K562 (cell line): ENCODE data around the gene YWHAB. TPM values are rescaled to one million over a fixed set of nuclear protein-coding genes. Genes with fewer than 3 reads are reported as not detected.
A peak's percentile ranks its signal among the peaks of the same experiment; 100 is the strongest.

Experiments used
- ATAC-seq: fragments of 200-7000 bp; cut with Tn5 transposase; 3 replicates; pipeline ENCODE4 v1.9.1; 2020; ENCODE audit warnings: moderate library complexity
- BruUV-seq: library from RNA; stranded (reverse); fragments of 400-500 nt; replicated peaks from 2 replicates; lab custom pipeline; 2021; lab: Mats Ljungman, UMichigan
- CTCF ChIA-PET: fragments of 300-600 bp; formaldehyde crosslinking; extraction: SDS; loops from one replicate; lab custom pipeline; 2021; ENCODE audit warnings: low intra/inter-chr PET ratio; lab: Yijun Ruan, JAX
- POLR2A ChIA-PET: fragments of 300-600, 350-650 bp; sonication (Branson Sonifier 250); formaldehyde crosslinking; extraction: SDS; loops from one replicate; lab custom pipeline; 2021; ENCODE audit warnings: antibody characterized with exemption, inconsistent platforms; lab: Yijun Ruan, JAX
- DNase-seq, 4 experiments: peaks; one replicate each; pipeline versions ENCODE4 v3.0.0 to v3.0.0-alpha.2; 2011 to 2018; ENCODE audit warnings: low spot score in 3 of 4, mixed read lengths in 3 of 4; ENCODE audit errors: extremely low read depth in 1 of 4
- FAIRE-seq: peaks from 2 replicates; lab custom pipeline; 2011; peaks lifted over from hg19 to GRCh38; lab: Jason Lieb, UNC
- H2AFZ ChIP-seq: 2 replicates; pipeline ENCODE4 v1.6.0; 2011; ENCODE audit warnings: low read depth, low read length, control low read depth, inconsistent platforms
- H3K27ac ChIP-seq: fragments of 200-600 bp; 3 replicates; pipeline ENCODE4 v1.8.0; 2011; ENCODE audit warnings: low read depth, mild to moderate bottlenecking, control low read depth, inconsistent platforms, low read length, moderate library complexity, mixed read lengths; ENCODE audit errors: extremely low read depth
- H3K27me3 ChIP-seq, 2 experiments: fragments of 300-600 bp in 1 of 2; 2 replicates in 1 of 2; 3 replicates in 1 of 2; pipeline versions ENCODE4 v1.6.0 to v1.8.0; 2011; ENCODE audit warnings: inconsistent platforms in 2 of 2, low read length in 2 of 2, mild to moderate bottlenecking in 1 of 2, mixed read lengths in 1 of 2, moderate library complexity in 1 of 2; ENCODE audit not compliant: control insufficient read depth in 2 of 2, insufficient read depth in 2 of 2
- H3K36me3 ChIP-seq: fragments of 300-600 bp; 3 replicates; pipeline ENCODE4 v1.8.0; 2011; ENCODE audit warnings: mild to moderate bottlenecking, low read length, inconsistent platforms; ENCODE audit not compliant: control insufficient read depth, insufficient read depth
- H3K4me1 ChIP-seq, 2 experiments: fragments of 200-600 bp in 1 of 2; replicated peaks in 1 of 2; 2 replicates in 1 of 2; 3 replicates in 1 of 2; pipeline versions ENCODE4 v1.5.1 to v1.8.0; 2011; ENCODE audit warnings: inconsistent platforms in 2 of 2, low read length in 2 of 2, mild to moderate bottlenecking in 1 of 2, mixed read lengths in 1 of 2, moderate library complexity in 1 of 2; ENCODE audit not compliant: control insufficient read depth in 2 of 2, insufficient read depth in 2 of 2
- H3K4me2 ChIP-seq: 2 replicates; pipeline ENCODE4 v1.6.1; 2011; ENCODE audit warnings: low read length, control low read depth, inconsistent platforms, mixed read lengths; ENCODE audit not compliant: insufficient read depth
- H3K4me3 ChIP-seq: fragments of 200-600 bp; sonication (generic), shearing (Covaris generic); 2 replicates; pipeline ENCODE4 v1.5.1; 2016; ENCODE audit warnings: control low read depth, inconsistent platforms
- H3K79me2 ChIP-seq: fragments of 200-600 bp; 3 replicates; pipeline ENCODE4 v1.8.0; 2011; ENCODE audit warnings: low read length, inconsistent platforms; ENCODE audit not compliant: control insufficient read depth, insufficient read depth
- H3K9ac ChIP-seq, 2 experiments: 2 replicates each; pipeline versions ENCODE4 v1.6.0 to v1.6.1; 2011; ENCODE audit warnings: low read depth in 2 of 2, low read length in 2 of 2, control low read depth in 1 of 2, inconsistent platforms in 1 of 2, mild to moderate bottlenecking in 1 of 2, mixed read lengths in 1 of 2; ENCODE audit not compliant: insufficient read depth in 1 of 2
- H3K9me1 ChIP-seq: one replicate; pipeline ENCODE4 v1.6.0; 2011; ENCODE audit warnings: inconsistent platforms, mild to moderate bottlenecking, low read length, moderate library complexity; ENCODE audit not compliant: control insufficient read depth, insufficient read depth
- H3K9me3 ChIP-seq: replicated peaks from 2 replicates; pipeline ENCODE4 v1.5.1; 2011; ENCODE audit warnings: low read depth, low read length, inconsistent platforms; ENCODE audit not compliant: control insufficient read depth, insufficient read depth
- H4K20me1 ChIP-seq: replicated peaks from 2 replicates; pipeline ENCODE4 v1.6.1; 2011; ENCODE audit warnings: low read length, inconsistent platforms, mixed read lengths; ENCODE audit not compliant: control insufficient read depth, insufficient read depth
- BRD4 ChIP-seq: fragments of 200-600 bp; sonication (generic); IDR thresholded peaks from 2 replicates; pipeline ENCODE4 v1.6.1; 2017; ENCODE audit warnings: inconsistent platforms
- CHAMP1 ChIP-seq: fragments of 450-650 bp; IDR thresholded peaks from 2 replicates; pipeline ENCODE4 v1.6.1; 2016; ENCODE audit warnings: mild to moderate bottlenecking
- CREM ChIP-seq: IDR thresholded peaks from 2 replicates; pipeline ENCODE4 v1.6.1; 2014; ENCODE audit warnings: antibody characterized with exemption, low read depth
- DACH1 ChIP-seq: fragments of 450-650 bp; IDR thresholded peaks from 2 replicates; pipeline ENCODE4 v1.6.1; 2018; ENCODE audit not compliant: partially characterized antibody
- EWSR1 ChIP-seq: fragments of 450-650 bp; IDR thresholded peaks from 2 replicates; pipeline ENCODE4 v1.6.1; 2018; ENCODE audit warnings: borderline replicate concordance, mild to moderate bottlenecking, low read depth, moderate library complexity; ENCODE audit not compliant: partially characterized antibody
- HMG20A ChIP-seq: fragments of 450-650 bp; formaldehyde crosslinking; conservative IDR thresholded peaks from 2 replicates; pipeline ENCODE4 v1.4.0; 2020; ENCODE audit warnings: mild to moderate bottlenecking, mixed read lengths
- KDM2B ChIP-seq: fragments of 250-450 bp; sonication (Bioruptor Pico); IDR thresholded peaks from 2 replicates; pipeline ENCODE4 v1.8.0; 2021; ENCODE audit warnings: mild to moderate bottlenecking, moderate library complexity
- PRDM10 ChIP-seq: fragments of 450-650 bp; IDR thresholded peaks from 2 replicates; pipeline ENCODE4 v1.6.1; 2018; ENCODE audit not compliant: partially characterized antibody
- RBM22 ChIP-seq: fragments of 200-400 bp; formaldehyde crosslinking; IDR thresholded peaks from 2 replicates; pipeline ENCODE4 v1.6.1; 2018; ENCODE audit warnings: low read length, low read depth; ENCODE audit not compliant: poor library complexity, severe bottlenecking
- RBM25 ChIP-seq: fragments of 200-400 bp; formaldehyde crosslinking; IDR thresholded peaks from 2 replicates; pipeline ENCODE4 v1.6.1; 2018; ENCODE audit warnings: low read length, low read depth, moderate library complexity; ENCODE audit not compliant: severe bottlenecking
- SNIP1 ChIP-seq: fragments of 450-650 bp; IDR thresholded peaks from 2 replicates; pipeline ENCODE4 v1.7.1; 2017; ENCODE audit warnings: low read depth, mild to moderate bottlenecking
- STAT5B ChIP-seq: fragments of 250-450 bp; sonication (Bioruptor Pico); IDR thresholded peaks from 2 replicates; pipeline ENCODE4 v1.8.0; 2021; ENCODE audit warnings: mild to moderate bottlenecking, inconsistent platforms
- TRIM28 ChIP-seq: fragments of 450-650 bp; IDR thresholded peaks from 2 replicates; pipeline ENCODE4 v1.6.1; 2017
- ZBTB43 ChIP-seq: sonication (generic); formaldehyde crosslinking; IDR thresholded peaks from 2 replicates; pipeline ENCODE4 v1.8.0; 2023; ENCODE audit warnings: mild to moderate bottlenecking, missing genetic modification reagents
- ZFP91 ChIP-seq: sonication (generic); formaldehyde crosslinking; IDR thresholded peaks from 2 replicates; pipeline ENCODE4 v1.8.0; 2022; ENCODE audit warnings: mild to moderate bottlenecking, missing genetic modification reagents
- WGBS: fragments of 100-300 bp; shearing (Covaris generic); methylation state at CpG from one replicate; pipeline ENCODE4 v1.1.6; 2016; ENCODE audit warnings: low coverage, mixed read lengths; ENCODE audit not compliant: insufficient coverage; ENCODE audit errors: missing lambda C conversion rate; 5-methylcytosine and 5-hydroxymethylcytosine counted together
- in situ Hi-C: fragments of 300-500 bp; cut with MboI; formaldehyde crosslinking; loops from 4 replicates; pipeline ENCODE4 v1.15.0; 2018; ENCODE audit warnings: inconsistent platforms, mixed read lengths
- intact Hi-C: fragments of 100-400 bp; cut with micrococcal nuclease; formaldehyde crosslinking; loops from 2 replicates; pipeline ENCODE4 v1.14.2; 2022
- polyA plus RNA-seq, 8 experiments: library from polyadenylated mRNA; depleted of rRNA in 4 of 8; stranded (reverse) in 5 of 8; unstranded in 3 of 8; fragments of >200 nt; fragmentation: Nextera tagmentation in 2 of 8; fragmentation: Illumina TruSeq in 1 of 8; extraction: Ambion mirVana in 2 of 8; extraction: Trizol in 1 of 8; gene quantifications; 2 replicates each; pipeline versions ENCODE4 v1.2.1 to v1.2.3, GENCODE V29; 2011 to 2014; ENCODE audit warnings: inconsistent platforms in 1 of 8, missing spikeins in 1 of 8
- total RNA-seq, 7 experiments: library from RNA; depleted of rRNA in 6 of 7; stranded (reverse); fragments of >200 nt in 6 of 7; fragmentation: Illumina TruSeq in 2 of 7; extraction: Trizol in 2 of 7; gene quantifications; 2 replicates each; pipeline versions ENCODE4 v1.2.1 to v1.2.3, GENCODE V29; 2011 to 2021; ENCODE audit warnings: low replicate concordance in 1 of 7

Gene YWHAB
- total and polyA plus RNA-seq, 9 of the 15 experiments (the other 6 are each of a cell fraction or from before 2014, with no cell fraction given): 60.6 to 185 (median 96.1) TPM

GRCh38 chr20:44839481-44839880 is 46.0 kb upstream of the YWHAB start:
- no peaks in the 10 kb centered on the region for H3K79me2 ChIP-seq
- no peak for FAIRE-seq
- no peaks in the 10 kb centered on the region for H3K36me3 ChIP-seq
- H4K20me1 ChIP-seq: no peaks in the 10 kb centered on the region
- ChIA-PET POLR2A (no interaction called here), CTCF (no interaction called here)
- no peaks in the 10 kb centered on the region for H3K9me3 ChIP-seq
- no peak overlapping the region for H3K4me2 ChIP-seq
- no peaks in the 10 kb centered on the region for H3K4me1 ChIP-seq
- intact Hi-C loops: no loop called here
- no peak for ATAC-seq
- no peak for DNase-seq
- H2AFZ ChIP-seq: no peak overlapping the region
- no peak overlapping the region for H3K4me3 ChIP-seq
- H3K9ac ChIP-seq: no peak overlapping the region
- no TSS peak for BruUV-seq
- H3K9me1 ChIP-seq: no peaks in the 10 kb centered on the region
- no peak overlapping the region for H3K27ac ChIP-seq
- in situ Hi-C loops: no loop called here
- 2% methylated on average over 5 of the region's 5 CpGs for WGBS
- peaks cover 36 to 57% of the 10 kb centered on the region in 2 experiments; a peak in 4 of 5 replicates for H3K27me3 ChIP-seq
- TF ChIP-seq TRIM28 (no peak), CHAMP1 (no peak), RBM25 (peak; percentile 5), EWSR1 (no peak), BRD4 (no peak), DACH1 (no peak), KDM2B (CRISPR knock-in tag) (no peak), ZFP91 (CRISPR knock-in tag) (no peak), STAT5B (CRISPR knock-in tag) (no peak), PRDM10 (peak; percentile 83), SNIP1 (no peak), ZBTB43 (CRISPR knock-in tag) (no peak), HMG20A (CRISPR knock-in tag) (no peak), RBM22 (no peak), CREM (no peak)
